IMR-90 (cell line): ENCODE measurements around the gene UNC50.

Experiments
- BHLHE40 ChIP-seq: fragments of 150-350 bp; IDR thresholded peaks from 2 replicates; pipeline ENCODE4 v1.6.1; 2016; ENCODE audit warnings: mild to moderate bottlenecking, low read depth, low read length
- CEBPB ChIP-seq: IDR thresholded peaks from 2 replicates; pipeline ENCODE4 v1.6.1; 2012; ENCODE audit warnings: low read depth, low read length, improper control_type of control experiment
- FOS ChIP-seq: fragments of 150-350 bp; IDR thresholded peaks from 2 replicates; pipeline ENCODE4 v1.6.1; 2016; ENCODE audit warnings: low read depth, low read length
- MAZ ChIP-seq: IDR thresholded peaks from 2 replicates; pipeline ENCODE4 v1.6.1; 2012; ENCODE audit warnings: low read depth, mild to moderate bottlenecking, low read length, improper control_type of control experiment, moderate library complexity, borderline replicate concordance
- MXI1 ChIP-seq: IDR thresholded peaks from 2 replicates; pipeline ENCODE4 v1.6.1; 2012; ENCODE audit warnings: low read depth, mild to moderate bottlenecking, low read length, moderate library complexity, borderline replicate concordance
- NFE2L2 ChIP-seq: fragments of 150-350 bp; IDR thresholded peaks from 2 replicates; pipeline ENCODE4 v1.6.1; 2016; ENCODE audit warnings: low read depth, mild to moderate bottlenecking, low read length
- POLR2A ChIP-seq: IDR thresholded peaks from 2 replicates; pipeline ENCODE4 v1.6.1; 2012; ENCODE audit warnings: mild to moderate bottlenecking, low read depth, low read length
- RCOR1 ChIP-seq: IDR thresholded peaks from 2 replicates; pipeline ENCODE4 v1.6.1; 2012; ENCODE audit warnings: mild to moderate bottlenecking, low read length, improper control_type of control experiment; ENCODE audit not compliant: insufficient replicate concordance
- RFX5 ChIP-seq: IDR thresholded peaks from 2 replicates; pipeline ENCODE4 v1.8.0; 2012; ENCODE audit warnings: low read depth, mild to moderate bottlenecking, low read length, moderate library complexity
- SMC3 ChIP-seq: fragments of 150-350 bp; IDR thresholded peaks from 2 replicates; pipeline ENCODE4 v1.6.1; 2016; ENCODE audit warnings: low read depth, mild to moderate bottlenecking, antibody characterized with exemption, low read length, moderate library complexity
- USF2 ChIP-seq: fragments of 150-350 bp; IDR thresholded peaks from 2 replicates; pipeline ENCODE4 v1.6.1; 2017; ENCODE audit warnings: mild to moderate bottlenecking, antibody characterized with exemption, low read length, low read depth
- TF ChIP-seq, protein P1 (sequence below): conservative IDR thresholded peaks from 2 replicates; pipeline ENCODE4 v1.5.1; 2012; ENCODE audit warnings: mild to moderate bottlenecking, low read depth, low read length, improper control_type of control experiment

- TF ChIP-seq, protein P1, sequence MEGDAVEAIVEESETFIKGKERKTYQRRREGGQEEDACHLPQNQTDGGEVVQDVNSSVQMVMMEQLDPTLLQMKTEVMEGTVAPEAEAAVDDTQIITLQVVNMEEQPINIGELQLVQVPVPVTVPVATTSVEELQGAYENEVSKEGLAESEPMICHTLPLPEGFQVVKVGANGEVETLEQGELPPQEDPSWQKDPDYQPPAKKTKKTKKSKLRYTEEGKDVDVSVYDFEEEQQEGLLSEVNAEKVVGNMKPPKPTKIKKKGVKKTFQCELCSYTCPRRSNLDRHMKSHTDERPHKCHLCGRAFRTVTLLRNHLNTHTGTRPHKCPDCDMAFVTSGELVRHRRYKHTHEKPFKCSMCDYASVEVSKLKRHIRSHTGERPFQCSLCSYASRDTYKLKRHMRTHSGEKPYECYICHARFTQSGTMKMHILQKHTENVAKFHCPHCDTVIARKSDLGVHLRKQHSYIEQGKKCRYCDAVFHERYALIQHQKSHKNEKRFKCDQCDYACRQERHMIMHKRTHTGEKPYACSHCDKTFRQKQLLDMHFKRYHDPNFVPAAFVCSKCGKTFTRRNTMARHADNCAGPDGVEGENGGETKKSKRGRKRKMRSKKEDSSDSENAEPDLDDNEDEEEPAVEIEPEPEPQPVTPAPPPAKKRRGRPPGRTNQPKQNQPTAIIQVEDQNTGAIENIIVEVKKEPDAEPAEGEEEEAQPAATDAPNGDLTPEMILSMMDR: no peak
- TF ChIP-seq BHLHE40 (no peak), POLR2A (no peak), CEBPB (no peak), SMC3 (no peak), FOS (no peak), MXI1 (no peak), MAZ (no peak), RCOR1 (no peak), USF2 (no peak), NFE2L2 (no peak), RFX5 (no peak)
Observed at GRCh38 chr2:98576666-98577312, 31.6 kb upstream of the UNC50 start.
